Neuron (in vitro differentiated cells): ENCODE data around the gene NCOR1.
A peak's percentile ranks its signal among the peaks of the same experiment; 100 is the strongest.

ENCODE experiments used
- H2AFZ ChIP-seq: one replicate; pipeline ENCODE4 v1.6.1; 2013; ENCODE audit warnings: low read depth, mild to moderate bottlenecking, inconsistent platforms, low read length, moderate library complexity
- H3K27me3 ChIP-seq: one replicate; pipeline ENCODE4 v1.6.1; 2013; ENCODE audit warnings: low read length; ENCODE audit not compliant: insufficient read depth
- H3K36me3 ChIP-seq: one replicate; pipeline ENCODE4 v1.6.1; 2013; ENCODE audit warnings: low read length; ENCODE audit not compliant: insufficient read depth
- H3K4me1 ChIP-seq: one replicate; pipeline ENCODE4 v1.6.1; 2013; ENCODE audit warnings: low read length; ENCODE audit not compliant: insufficient read depth
- H3K4me3 ChIP-seq: 2 replicates; pipeline ENCODE4 v1.5.1; 2013; ENCODE audit warnings: mild to moderate bottlenecking, low read length, moderate library complexity
- H3K9me3 ChIP-seq: one replicate; pipeline ENCODE4 v1.6.1; 2013; ENCODE audit warnings: low read length

Gene NCOR1

GRCh38 chr17:16215273-16215964 lies at the start of gene NCOR1:
Gene NCOR1 (minus strand): TSS chr17:16215534. CDS start chr17:16194569, 20,965 bp downstream.
- peaks cover 19% of the 10 kb centered on the region for H3K4me1 ChIP-seq
- peak within 1 kb of the TSS; percentile 21 for H2AFZ ChIP-seq
- no peaks in the 10 kb centered on the region for H3K9me3 ChIP-seq
- no peaks in the 10 kb centered on the region for H3K27me3 ChIP-seq
- no peaks in the 10 kb centered on the region for H3K36me3 ChIP-seq
- H3K4me3 ChIP-seq = peak within 1 kb of the TSS; percentile 93

GRCh38 chr17:16262201-16262600 lies 46.9 kb upstream of the NCOR1 start:
- Histone ChIP-seq H2AFZ (no peak overlapping the region), H3K4me1 (no peaks in the 10 kb centered on the region), H3K9me3 (peaks cover 2% of the 10 kb centered on the region), H3K4me3 (no peak overlapping the region), H3K36me3 (no peaks in the 10 kb centered on the region), H3K27me3 (no peaks in the 10 kb centered on the region)

GRCh38 chr17:16261049-16261448 lies 45.7 kb upstream of the NCOR1 start:
- Histone ChIP-seq H2AFZ (no peak overlapping the region), H3K4me1 (peaks cover under 1% of the 10 kb centered on the region), H3K9me3 (peaks cover 2% of the 10 kb centered on the region), H3K27me3 (no peaks in the 10 kb centered on the region), H3K36me3 (no peaks in the 10 kb centered on the region), H3K4me3 (no peak overlapping the region)

- H3K9me3 ChIP-seq = peaks cover 2% of the 10 kb centered on the region
- peaks cover 12% of the 10 kb centered on the region for H3K4me1 ChIP-seq
- H3K4me3 ChIP-seq = no peak overlapping the region
- no peaks in the 10 kb centered on the region for H3K27me3 ChIP-seq
- no peak overlapping the region for H2AFZ ChIP-seq
- H3K36me3 ChIP-seq = no peaks in the 10 kb centered on the region
Observed at GRCh38 chr17:16259926-16260325, 44.6 kb upstream of the NCOR1 start.

GRCh38 chr17:16258901-16259300 lies 43.6 kb upstream of the NCOR1 start:
- H3K4me3 ChIP-seq = no peak overlapping the region
- no peaks in the 10 kb centered on the region for H3K36me3 ChIP-seq
- peaks cover 14% of the 10 kb centered on the region for H3K4me1 ChIP-seq
- H2AFZ ChIP-seq = no peak overlapping the region
- H3K27me3 ChIP-seq = no peaks in the 10 kb centered on the region
- H3K9me3 ChIP-seq = peaks cover 2% of the 10 kb centered on the region

- no peaks in the 10 kb centered on the region for H3K27me3 ChIP-seq
- peaks cover 14% of the 10 kb centered on the region for H3K4me1 ChIP-seq
- no peak overlapping the region for H2AFZ ChIP-seq
- peak overlapping the region; percentile 4 for H3K4me3 ChIP-seq
- no peaks in the 10 kb centered on the region for H3K36me3 ChIP-seq
- H3K9me3 ChIP-seq = peaks cover 2% of the 10 kb centered on the region
Observed at GRCh38 chr17:16255481-16255921, 40.2 kb upstream of the NCOR1 start.

- peaks cover 14% of the 10 kb centered on the region for H3K4me1 ChIP-seq
- H3K4me3 ChIP-seq = no peak overlapping the region
- H2AFZ ChIP-seq = no peak overlapping the region
- H3K27me3 ChIP-seq = no peaks in the 10 kb centered on the region
- H3K36me3 ChIP-seq = no peaks in the 10 kb centered on the region
- no peaks in the 10 kb centered on the region for H3K9me3 ChIP-seq
Observed at GRCh38 chr17:16254773-16255400, 39.6 kb upstream of the NCOR1 start.

GRCh38 chr17:16251556-16251955 lies 36.2 kb upstream of the NCOR1 start:
- Histone ChIP-seq H3K4me1 (peaks cover 14% of the 10 kb centered on the region), H3K9me3 (no peaks in the 10 kb centered on the region), H3K27me3 (no peaks in the 10 kb centered on the region), H3K4me3 (no peak overlapping the region), H2AFZ (no peak overlapping the region), H3K36me3 (peaks cover 3% of the 10 kb centered on the region)

- Histone ChIP-seq H3K4me1 (peaks cover 13% of the 10 kb centered on the region), H3K36me3 (peaks cover 3% of the 10 kb centered on the region), H2AFZ (no peak overlapping the region), H3K27me3 (no peaks in the 10 kb centered on the region), H3K4me3 (no peak overlapping the region), H3K9me3 (no peaks in the 10 kb centered on the region)
Observed at GRCh38 chr17:16251043-16251442, 35.7 kb upstream of the NCOR1 start.

- Histone ChIP-seq H3K27me3 (no peaks in the 10 kb centered on the region), H3K4me3 (no peak overlapping the region), H3K4me1 (peaks cover 9% of the 10 kb centered on the region), H3K36me3 (peaks cover 3% of the 10 kb centered on the region), H3K9me3 (no peaks in the 10 kb centered on the region), H2AFZ (no peak overlapping the region)
Observed at GRCh38 chr17:16250635-16251034, 35.3 kb upstream of the NCOR1 start.

GRCh38 chr17:16247586-16247984 lies 32.3 kb upstream of the NCOR1 start:
- peaks cover 3% of the 10 kb centered on the region for H3K36me3 ChIP-seq

GRCh38 chr17:16243801-16244567 lies 28.6 kb upstream of the NCOR1 start:
- Histone ChIP-seq H3K36me3 (peaks cover 3% of the 10 kb centered on the region), H2AFZ (no peak overlapping the region), H3K4me3 (no peak overlapping the region), H3K4me1 (no peaks in the 10 kb centered on the region), H3K9me3 (no peaks in the 10 kb centered on the region), H3K27me3 (no peaks in the 10 kb centered on the region)

More at GRCh38 chr17:16247586-16247984, 32.3 kb upstream of the NCOR1 start:
- H3K4me1 ChIP-seq = no peaks in the 10 kb centered on the region
- H3K27me3 ChIP-seq = no peaks in the 10 kb centered on the region
- H3K9me3 ChIP-seq = no peaks in the 10 kb centered on the region
- H2AFZ ChIP-seq = no peak overlapping the region
- no peak overlapping the region for H3K4me3 ChIP-seq

GRCh38 chr17:16243385-16243784 lies 28.1 kb upstream of the NCOR1 start:
- Histone ChIP-seq H3K9me3 (no peaks in the 10 kb centered on the region), H3K27me3 (no peaks in the 10 kb centered on the region), H3K4me1 (no peaks in the 10 kb centered on the region)

More at GRCh38 chr17:16243385-16243784, 28.1 kb upstream of the NCOR1 start:
- Histone ChIP-seq H3K36me3 (no peaks in the 10 kb centered on the region), H3K4me3 (no peak overlapping the region), H2AFZ (no peak overlapping the region)
